ENCODE data around the gene PPP6R2.

The PPP6R2 gene

DNA sequence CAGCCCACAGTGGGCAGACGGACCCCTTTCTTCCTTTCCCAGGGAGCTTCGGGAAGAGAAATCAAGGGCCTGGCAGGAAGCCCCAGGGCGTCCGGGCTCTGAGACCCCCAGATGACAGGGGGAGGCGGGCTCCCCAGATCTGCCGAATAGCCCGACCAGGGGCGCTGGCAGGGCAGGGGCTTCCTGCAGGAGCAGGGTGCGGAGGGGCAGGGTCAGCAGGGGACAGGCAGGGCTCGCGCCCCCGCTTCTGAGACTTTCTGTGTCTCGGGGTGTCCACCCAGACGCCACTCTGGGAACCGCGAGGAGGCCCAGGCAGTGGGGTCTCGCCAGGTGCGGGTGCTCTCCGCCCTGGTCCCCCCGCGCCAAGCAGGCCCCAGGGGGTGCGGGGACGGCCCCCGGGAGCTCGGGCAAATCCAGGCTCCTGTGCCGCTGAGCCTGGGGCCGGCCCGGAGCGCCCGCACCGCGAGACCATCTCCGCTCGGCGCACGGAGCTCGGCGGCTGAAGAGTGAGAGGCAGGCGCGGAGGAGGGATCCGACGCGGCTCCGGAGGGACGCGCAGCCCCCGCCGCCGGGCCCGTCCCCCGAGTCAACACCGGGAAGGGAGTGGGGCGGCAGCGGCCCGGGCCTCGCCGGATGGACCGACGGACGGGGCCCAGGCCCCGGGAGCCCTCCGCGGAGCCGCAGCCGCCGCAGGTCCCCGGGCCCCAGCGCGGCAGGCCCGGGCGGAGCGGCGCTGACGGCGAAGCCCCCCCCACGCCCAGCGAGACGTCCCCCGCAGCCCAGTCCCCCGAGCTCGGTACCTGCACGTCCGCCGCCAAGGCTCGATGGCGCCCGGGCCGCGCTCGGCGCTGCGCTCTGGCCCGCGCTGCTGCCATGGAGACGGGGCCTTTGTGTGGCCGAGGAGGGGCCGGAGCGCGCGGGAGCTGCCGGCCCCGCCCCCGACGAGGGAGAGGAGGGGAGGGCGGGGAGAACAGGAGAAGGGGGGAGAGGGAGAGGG, 36.1 kb upstream of the PPP6R2 start, which contains the start of gene PLXNB2:
Gene PLXNB2 (minus strand): TSS at position 894 of the 997 bp plus-strand sequence. CDS start 17,062 bp downstream, outside the sequence.
- DNase-seq = no peak

DNA sequence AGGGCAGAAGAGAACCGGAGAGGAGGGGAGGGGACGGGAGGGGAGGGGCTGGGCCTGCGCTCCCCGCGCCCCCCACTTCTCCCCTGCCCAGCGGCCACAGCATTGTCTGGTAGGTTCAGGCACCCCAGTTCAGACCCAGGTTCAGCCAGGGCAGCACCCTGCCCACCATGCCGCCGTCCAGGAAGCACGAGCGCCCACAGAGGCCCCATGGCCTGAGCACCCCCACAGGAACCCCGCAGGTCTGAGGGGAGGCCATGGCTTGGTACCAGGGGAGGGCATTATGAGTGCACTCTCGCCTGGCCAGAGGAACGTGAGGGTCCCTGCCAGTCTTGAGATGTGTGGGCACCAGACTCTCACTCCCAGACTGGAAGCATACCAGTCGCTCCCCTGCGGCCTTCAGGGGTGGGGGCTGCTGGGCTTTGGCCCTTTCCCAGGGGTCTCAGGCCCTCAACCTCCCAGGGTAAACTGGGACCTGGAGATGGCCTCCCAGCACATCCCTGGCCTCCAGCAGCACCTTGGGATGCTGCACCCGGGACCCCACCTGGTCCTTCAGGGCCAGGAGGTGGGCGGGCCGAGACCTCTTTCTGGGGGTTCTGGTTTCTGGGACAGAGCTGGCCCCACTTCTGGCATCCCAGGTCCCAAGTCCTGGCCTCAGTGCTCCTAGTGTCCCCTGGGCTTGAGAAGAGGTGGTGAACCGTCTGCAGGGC, 35.1 kb upstream of the PPP6R2 start:
- DNase-seq = no peak

DNA sequence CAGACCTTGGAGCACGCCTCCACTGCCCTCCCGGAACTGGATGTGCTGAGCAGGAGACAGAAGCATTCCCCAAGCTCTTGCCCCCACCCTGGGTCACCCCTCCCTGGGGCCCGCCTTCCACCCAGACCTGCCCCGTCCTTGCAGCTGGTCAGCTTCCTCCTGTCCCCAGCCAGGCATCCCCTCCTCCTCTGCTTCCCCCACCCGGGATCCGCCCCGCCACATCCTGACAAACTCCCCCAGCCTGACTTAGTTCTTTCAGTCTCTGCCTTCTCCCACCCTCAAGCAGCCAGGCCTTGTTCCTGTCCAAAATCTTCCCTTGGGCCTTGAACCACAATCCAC, 34.6 kb upstream of the PPP6R2 start:
- no peak for DNase-seq

DNA sequence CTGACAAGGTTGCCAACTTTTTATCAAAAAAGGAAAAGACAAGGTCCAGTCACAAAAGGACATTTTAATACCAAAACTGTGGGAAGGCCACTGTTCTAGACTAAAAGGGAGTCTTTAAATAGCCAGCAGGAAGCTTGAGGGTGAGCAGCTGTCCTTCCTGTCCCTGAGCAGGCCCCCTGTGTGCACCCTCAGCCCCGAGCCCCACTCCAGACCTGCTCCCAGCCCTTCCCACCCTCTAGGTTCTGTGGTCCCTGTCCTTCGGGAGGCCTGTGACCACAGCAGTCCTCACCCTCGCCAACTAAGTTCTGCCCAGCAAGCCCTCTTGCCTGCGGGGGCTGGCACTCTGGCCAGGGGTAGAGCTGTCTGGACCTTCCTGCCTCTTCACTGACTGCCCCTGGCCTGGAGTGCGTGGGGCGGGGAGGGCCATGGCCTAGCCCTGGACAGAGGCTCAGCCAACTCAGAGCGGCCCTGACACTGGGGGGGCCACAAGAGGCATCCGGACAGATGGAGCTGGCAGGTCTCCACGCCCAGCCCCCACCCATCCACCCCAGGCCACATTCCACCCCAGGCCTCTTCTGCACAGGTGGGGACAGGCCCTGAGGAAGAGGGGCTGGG, 34.0 kb upstream of the PPP6R2 start:
- no peak for DNase-seq

DNA sequence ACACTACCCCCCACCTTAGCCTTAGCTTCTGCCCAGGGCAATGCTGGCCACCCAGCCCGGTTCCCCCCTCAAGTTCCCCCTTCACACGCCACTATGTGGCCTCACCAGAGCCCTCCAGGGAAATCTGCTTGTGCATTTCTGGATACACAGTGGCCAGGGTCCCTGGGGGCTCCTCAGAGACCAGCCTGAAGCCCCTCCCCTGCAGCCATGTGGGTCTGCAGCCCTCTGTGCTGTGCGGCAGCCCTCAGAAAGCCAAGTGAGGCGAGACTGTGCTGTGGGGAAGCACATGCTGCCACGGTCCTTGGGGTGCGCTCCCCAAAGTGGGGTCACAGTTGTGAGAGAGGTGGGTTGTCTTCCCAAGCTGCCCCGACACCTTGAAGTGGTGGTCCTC, 33.5 kb upstream of the PPP6R2 start:
- DNase-seq = no peak

DNA sequence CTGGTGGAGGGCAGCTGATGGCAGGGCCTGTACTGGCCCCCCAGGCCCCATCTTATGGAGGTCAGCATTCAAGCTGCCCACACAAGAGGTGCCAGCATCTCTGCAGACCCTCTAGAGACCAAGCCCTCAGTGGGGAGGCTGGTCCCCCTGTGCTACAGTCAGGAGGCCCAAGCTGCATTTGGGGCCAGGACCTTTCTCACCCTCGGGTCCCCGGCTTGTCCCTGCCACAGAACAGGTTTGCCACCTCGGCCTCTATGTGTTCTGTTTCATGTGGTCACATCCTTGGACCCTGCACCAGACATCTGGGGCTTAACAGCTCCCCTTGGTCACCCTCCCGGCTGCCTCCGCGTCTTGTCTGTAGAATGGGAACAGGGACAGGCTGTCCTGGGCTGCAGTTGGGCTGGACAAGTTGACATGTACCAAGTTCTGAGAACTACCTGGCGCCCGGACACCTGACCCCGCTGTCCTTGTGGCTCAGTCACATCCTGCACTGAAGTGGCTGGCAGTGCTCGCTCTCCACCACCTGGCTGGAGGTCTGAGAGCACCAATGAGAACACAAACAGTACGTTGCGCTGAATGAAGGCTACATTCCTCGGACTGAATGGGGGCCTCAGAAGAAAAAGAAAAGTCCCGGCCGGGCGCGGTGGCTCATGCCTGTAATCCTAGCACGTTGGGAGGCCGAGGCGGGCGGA, 33.0 kb upstream of the PPP6R2 start:
- no peak for DNase-seq

DNA sequence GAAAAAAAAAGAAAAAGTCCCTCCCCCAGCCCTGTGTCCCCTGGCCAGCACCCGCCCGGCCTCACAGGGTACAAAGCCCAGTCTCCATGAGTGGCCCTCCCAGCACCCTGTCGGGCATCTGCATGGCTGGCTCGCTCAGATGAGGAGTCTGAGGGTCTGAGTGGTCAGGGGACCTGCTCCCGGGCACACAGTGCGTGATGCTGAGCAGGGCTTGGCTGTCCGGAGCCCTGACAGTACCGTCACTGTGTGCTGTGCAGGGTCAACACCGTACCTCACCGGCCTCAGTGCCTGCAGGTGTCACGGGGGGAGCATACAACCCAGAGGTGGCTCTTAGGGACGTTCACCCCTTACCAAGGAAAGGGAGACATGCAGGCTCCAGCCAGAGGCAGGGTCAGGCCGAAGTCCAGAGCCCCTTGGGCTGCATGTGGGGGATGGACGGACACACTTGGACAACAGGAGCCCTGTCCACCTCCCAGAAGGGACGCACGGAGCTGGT, 32.1 kb upstream of the PPP6R2 start:
- DNase-seq = no peak

DNA sequence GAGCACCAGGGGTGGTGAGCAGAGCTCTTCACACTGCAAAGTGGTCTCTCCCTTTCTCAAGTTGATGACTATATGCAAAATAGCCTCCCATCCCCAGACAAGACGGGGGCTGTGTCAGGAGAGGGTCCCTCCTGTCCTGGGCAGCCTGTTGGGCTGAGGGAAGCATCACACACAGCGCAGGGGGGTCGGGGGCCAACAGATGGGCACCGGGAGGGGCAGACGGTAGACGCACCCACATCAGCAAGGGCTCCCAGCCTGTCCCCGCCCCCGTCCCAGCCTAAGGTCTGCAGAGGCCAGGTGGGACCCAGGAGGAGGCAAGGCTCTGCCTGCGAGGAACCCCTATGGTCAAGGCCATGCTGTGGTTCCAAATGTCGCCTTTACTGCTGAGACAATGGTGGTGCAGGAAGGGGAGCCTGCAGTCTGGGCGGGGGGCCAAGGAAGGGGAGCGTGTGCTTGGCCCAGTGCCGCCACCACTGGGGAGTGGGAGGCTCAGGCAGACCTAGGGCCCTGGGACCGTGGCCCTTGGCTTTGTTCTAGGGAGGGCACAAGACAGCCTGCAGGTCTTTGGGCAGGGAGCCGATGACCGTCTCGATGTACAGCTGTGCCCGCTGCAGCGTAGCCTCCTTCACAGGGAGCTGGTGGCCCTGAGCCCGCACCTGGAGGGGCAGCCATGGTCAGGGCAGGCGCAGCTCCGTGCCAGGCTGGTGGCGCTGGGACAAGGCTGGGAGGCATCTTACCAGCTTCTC, 31.3 kb upstream of the PPP6R2 start:
- DNase-seq = no peak

DNA sequence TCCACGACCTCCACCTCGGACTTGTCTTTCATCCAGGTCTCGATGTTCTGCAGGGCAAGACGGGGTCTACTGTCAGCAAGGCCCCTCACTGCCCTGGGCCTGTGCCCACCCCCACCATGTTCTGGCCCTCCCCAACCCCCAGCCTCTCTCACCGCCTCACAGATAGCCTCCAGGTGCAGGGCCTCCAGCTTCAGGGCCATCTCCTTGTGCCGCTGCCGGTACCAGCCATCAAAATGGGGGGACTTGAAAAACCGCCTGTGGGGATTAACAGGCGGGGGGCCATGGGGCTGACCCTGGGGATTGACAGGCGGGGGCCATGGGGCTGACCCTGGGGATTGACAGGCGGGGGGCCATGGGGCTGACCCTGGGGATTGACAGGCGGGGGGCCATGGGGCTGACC, 30.8 kb upstream of the PPP6R2 start:
- no peak for DNase-seq

DNA sequence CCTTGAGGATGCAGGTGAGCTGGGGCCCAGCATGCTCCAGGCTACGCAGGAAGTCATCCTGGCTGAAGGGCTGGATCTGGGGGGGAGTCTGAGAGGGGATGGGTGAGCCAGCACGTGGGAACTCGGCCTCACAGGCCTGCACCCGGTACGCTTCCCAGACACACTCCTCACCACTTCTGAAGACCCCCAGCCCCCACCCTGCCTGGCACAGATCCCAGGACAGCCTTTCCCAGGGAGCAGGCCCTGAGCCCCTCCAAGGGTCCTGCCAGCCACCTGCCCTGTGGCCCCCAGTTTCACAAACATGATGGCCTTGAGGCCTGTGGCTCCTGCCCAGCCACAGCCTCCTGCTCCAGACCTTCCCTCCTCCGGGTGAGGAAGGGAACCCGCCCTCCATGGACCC, 30.1 kb upstream of the PPP6R2 start:
- no peak for DNase-seq

DNA sequence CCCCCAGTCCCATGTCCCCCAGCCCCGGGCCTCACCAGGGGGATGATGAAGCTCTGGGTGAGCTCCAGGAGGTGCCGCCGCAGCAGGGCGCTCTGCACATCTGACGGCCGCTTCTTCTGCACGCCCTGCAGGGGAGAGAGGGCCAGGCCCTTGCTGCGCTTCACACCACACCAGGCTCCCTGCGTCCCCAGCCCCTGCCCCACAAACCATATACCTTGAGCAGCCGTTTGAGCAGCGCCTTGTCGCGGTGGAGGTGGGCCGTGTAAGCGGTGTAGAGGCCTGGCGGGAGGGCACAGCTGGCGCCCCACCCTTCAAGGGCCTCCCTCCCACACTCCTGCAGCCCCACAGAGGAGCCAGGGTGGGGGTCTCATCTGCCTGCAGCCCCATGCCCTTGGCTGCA, 29.5 kb upstream of the PPP6R2 start:
- DNase-seq = no peak

DNA sequence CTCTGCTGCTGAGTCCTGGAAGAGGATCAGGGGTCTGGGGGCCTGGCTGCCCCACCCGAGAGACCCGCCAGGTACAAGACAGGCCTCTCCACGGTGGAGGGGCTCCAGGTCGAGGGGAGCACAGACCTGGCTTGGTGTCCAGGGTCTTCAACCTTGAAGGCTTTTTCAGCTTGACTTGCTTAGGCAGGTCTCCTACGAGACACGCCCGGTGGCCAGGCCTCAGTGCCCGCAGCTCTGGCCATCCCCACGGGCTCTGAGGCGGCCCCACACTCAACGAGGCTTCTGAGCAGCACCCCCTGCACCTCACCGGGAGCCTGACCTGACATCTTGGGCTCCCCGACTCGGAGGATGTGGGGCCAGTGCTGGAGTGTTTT, 29.1 kb upstream of the PPP6R2 start:
- no peak for DNase-seq

DNA sequence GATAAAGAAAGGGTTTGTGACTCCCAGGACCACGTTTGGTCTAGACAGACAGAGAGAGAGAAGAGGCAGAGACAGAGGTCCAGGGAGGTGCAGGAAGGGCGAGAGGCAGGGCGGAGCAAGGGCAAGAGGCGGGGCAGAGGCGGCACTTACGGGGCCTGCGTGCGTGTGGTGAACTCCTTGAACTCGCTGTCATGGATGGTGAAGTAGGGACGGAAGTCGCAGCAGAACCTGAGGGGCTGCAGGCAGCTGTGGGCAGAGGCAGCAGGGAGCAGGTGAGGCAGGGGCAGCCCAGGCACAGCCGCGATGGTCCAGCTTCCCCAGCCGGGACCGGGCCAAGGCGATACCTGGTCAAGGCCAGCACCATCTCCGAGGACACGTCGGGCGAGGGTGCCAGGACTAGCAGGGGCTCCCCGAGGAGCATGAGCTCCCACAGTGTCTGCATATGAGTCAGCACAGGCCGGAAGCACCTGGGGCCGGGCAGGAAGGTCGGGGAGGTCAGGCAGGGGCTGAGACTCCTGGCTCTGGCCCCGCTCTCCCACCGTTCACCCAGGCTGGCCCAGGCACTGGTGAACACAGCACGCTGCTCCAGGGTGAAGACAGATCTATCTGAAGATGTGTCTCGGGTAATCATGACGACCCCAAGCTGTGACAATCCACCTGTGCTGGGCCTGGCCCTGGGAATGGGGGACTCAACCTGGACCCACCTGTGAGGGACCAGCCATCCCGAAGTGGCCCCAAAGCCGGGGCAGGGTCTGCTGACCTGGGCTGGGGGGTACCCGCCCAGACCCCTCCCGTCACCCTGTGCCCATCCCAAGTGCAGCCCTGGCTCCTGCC, 28.5 kb upstream of the PPP6R2 start:
- no peak for DNase-seq

DNA sequence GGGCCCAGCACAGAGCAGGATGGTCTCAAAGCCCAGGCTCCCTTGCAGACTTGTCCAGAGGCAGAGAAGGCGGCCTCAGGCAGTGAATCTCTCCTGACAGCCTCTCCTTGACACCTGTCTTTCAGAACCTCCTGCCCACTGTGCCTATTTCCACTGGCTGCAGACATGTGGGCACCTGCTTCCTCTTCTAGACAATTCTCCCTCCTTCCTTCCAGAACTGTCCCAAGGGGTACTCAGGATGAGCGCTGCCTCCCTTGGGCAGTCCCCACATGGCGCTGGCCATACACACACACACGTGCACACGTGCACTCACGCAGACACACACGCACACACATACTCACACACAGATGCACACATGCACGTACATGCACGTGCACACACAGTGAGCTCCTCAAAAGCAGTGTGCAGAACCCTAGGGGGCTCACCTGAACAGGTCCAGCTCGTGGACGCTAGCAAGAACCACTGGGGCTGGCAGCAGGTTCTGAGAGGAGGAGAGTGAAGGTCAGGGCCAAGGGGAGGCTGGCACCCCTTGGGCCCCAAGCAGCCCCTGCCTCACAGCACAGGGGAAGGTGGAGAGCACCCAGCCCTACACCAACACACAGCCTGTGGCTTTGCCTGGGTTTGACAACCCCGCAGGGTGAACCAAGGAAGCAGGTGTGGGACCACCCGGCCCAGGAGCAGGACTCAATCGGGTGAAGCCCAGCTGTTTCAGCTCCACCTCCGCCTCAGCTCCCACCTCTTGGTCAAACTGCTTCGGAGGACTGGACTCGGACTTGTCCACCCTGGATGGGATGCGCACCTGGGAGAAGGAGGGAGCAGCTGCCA, 27.6 kb upstream of the PPP6R2 start:
- DNase-seq = no peak

DNA sequence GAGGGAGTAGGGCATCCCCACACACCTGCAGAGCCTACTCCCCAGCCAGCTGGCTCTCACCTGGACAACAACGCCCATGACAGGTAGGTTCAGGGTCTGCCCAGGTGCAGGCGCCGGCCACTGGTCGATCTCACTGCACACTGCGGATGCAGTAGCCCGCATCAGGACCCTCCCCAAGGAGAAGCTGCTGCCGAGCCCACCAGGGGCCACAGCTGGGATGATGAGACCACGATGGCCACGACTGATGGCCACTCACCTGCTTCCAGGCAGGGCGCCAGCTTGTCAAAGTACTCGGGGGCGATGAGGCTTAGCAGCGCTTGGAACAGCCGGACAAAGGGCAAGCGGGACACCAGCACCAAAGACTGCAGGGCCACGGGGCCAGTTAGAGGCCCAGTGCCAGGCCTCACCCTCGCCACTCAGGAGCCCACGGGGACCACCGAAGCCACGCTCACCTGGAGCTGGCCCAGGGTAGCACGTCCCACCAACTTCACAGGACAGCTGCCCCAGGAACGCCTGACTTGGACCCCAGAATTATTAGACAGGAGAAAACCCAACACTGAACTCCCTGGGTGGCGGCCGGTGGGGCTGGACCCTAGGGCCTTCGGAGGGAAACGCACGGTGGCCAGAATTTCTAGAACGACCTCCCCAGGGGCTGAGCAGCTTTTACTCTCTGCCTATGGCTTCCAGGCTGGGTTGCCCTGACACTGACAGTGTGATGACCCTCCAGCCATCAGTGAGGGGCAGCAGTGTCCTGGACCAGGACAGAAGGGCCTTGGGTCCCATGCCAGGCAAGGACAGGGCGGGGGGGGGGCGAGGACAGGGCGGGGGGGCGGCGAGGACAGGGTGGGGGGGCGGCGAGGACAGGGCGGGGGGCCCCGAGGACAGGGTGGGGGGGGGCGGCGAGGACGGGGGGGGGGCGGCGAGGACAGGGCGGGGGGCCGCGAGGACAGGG, 26.7 kb upstream of the PPP6R2 start:
- no peak for DNase-seq

DNA sequence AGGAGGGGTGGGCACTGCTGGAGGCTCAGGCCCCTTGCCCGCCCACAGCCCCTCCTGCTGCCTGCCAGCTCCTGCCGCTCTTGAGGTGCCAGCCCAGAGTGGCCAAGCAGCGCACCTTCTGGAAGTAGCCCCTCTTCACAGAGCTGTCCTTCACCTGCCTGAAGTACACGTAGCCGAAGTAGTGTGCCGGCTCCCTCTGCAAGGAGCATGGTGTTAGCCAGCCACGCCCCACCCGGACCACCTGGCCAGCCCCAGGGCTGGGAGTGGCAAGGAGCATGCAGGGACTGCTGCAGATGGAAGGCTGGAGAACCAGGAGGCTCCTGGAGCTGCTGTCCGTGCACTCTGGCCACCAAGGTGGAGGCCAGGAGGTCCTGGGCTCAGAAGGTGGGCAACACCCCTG, 25.9 kb upstream of the PPP6R2 start:
- DNase-seq = no peak

DNA sequence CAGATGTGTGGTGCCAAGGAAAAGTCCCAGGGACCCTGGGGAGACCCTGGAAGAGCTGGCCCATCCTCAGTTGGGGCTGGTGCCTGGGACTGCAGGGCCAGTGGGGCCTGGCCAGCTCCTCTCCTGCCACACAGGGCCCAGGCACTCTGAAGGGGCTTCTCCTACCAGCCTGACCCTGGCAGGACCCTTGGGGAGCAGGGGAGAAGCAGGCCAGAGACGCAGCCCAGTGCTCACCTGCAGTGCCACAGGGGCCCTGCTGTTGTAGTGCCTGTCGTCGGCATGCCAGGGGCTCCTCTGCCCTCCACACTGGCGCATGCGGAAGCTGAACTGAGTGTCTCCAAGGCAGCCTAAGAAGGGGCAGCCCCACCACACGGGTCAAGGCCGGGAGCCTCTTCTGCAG, 25.5 kb upstream of the PPP6R2 start:
- no peak for DNase-seq

DNA sequence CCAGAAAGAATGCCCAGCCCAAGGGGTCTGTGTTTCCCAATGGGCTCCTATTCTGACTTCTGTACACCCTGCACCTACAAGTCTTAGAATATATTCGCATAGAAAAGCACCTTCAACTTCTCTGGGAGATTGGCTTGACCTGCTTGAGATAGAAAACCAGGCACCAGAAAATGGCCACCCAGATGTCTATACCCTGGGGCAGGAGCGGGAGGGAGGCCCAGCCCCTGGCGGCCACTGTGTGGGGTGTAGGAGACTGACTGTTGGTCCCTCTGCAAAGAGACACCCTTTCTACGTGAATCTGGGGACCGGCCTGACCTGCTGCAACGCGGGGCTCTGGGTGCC, 24.8 kb upstream of the PPP6R2 start:
- DNase-seq = no peak

DNA sequence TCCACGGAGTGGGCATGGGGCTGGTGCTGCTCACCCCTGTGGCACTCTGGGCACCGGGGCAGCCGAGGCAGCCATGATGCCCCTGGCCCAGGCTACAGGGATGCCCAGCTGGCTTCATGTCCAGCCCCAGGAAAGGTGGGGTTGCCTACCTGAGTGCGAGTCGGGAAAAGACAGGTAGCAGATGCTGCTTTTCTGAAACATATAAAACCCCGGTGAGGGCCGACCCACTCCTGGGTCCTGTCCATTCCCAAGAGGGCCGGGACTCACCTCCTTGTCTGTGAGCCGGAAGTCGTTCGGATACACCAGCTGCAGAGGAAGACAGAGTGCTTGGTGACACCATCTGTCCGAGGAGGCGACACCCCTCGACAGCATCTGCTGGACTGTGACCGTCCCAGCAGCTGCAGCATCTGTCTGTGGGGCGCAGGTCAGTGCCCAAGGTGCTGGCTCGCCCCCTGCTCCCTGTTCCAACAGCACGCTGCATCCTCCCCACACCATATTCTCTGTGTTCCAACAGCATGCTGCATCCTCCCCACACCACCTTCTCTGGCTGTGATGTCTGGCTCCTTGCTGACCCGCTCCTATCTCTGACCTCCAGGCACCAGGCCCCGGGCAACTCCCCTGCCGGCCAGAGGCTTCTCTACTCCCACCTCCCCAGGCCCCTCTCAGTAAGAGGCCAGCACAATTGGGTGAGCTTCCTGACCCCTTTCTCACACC, 24.3 kb upstream of the PPP6R2 start:
- DNase-seq = no peak

All from cortex of kidney (tissue), 1 donor.